ENCODE results near the gene USH1C.
A peak's percentile ranks its signal among the peaks of the same experiment; 100 is the strongest.

GRCh38 chr11:17541330-17541885, 2.8 kb downstream of the USH1C start:
- TF ChIP-seq, protein P1, sequence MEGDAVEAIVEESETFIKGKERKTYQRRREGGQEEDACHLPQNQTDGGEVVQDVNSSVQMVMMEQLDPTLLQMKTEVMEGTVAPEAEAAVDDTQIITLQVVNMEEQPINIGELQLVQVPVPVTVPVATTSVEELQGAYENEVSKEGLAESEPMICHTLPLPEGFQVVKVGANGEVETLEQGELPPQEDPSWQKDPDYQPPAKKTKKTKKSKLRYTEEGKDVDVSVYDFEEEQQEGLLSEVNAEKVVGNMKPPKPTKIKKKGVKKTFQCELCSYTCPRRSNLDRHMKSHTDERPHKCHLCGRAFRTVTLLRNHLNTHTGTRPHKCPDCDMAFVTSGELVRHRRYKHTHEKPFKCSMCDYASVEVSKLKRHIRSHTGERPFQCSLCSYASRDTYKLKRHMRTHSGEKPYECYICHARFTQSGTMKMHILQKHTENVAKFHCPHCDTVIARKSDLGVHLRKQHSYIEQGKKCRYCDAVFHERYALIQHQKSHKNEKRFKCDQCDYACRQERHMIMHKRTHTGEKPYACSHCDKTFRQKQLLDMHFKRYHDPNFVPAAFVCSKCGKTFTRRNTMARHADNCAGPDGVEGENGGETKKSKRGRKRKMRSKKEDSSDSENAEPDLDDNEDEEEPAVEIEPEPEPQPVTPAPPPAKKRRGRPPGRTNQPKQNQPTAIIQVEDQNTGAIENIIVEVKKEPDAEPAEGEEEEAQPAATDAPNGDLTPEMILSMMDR (IDR thresholded peaks at IDR 0.05) = no peak
- TF ChIP-seq POLR2AphosphoS5 (IDR thresholded peaks at IDR 0.05) = peak in 1 of 3 donors; percentile 29
